ENCODE data around the gene MYH14. TPM values are rescaled to one million over a fixed set of nuclear protein-coding genes. Genes with fewer than 3 reads are reported as not detected.

MYH14 gene
- total and polyA plus RNA-seq, 2 of the 4 experiments (the other 2 are of a cell fraction), result not detected

DNA sequence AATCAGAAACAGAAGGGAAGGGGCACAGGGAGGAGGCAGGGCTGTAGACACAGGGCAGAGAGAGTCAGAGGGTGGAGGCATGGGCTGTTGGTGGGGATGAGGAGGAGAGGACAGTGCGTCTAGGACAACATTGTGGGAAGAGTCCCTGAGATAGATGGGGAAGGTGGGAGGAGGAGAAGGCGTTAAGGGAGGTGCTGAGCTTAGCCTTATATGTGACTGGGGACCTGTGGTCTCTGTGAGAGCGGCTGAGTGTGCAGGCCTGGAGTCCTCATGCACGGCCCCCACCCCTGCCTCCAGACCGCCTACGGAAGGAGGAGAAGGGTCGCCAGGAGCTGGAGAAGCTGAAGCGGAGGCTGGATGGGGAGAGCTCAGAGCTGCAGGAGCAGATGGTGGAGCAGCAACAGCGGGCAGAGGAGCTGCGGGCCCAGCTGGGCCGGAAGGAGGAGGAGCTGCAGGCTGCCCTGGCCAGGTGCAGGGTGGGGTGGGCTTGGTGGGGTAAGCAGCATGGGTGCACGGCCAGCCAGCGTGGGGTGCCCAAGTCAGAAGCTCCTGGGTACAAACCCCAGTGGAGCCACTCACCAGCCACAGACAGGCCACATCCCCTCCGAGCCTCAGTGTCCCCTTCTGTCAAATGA, 69.0 kb downstream of the MYH14 start:
- no peak overlapping the region for H3K9ac ChIP-seq (ENCODE audit: low read depth, low read length)
- no peaks in the 10 kb centered on the region for H3K27me3 ChIP-seq (ENCODE audit: control insufficient read depth, insufficient read depth, low read length)
- no peak for DNase-seq
- H2BK15ac ChIP-seq (ENCODE audit: low read depth, low read length), result no peak overlapping the region
- dilution Hi-C loops (cut with HindIII; ENCODE audit: low sequenced_read_pairs, unreplicated experiment) (no loop called here), intact Hi-C loops (cut with micrococcal nuclease) (no loop called here), in situ Hi-C loops (cut with MboI; ENCODE audit: low sequenced_read_pairs) (no loop called here)
- no peaks in the 10 kb centered on the region for H3K9me1 ChIP-seq (ENCODE audit: insufficient read depth, low read length)
- ChIA-PET POLR2A (ENCODE audit: unreplicated experiment) (no interaction called here), CTCF (no interaction called here)
- H2AK9ac ChIP-seq (replicated peaks; ENCODE audit: low read depth, low read length, poor library complexity), result no peak overlapping the region
- no peak overlapping the region for H2AK5ac ChIP-seq (ENCODE audit: low read depth, low read length)
- H4K8ac ChIP-seq (ENCODE audit: low read depth in 2 of 2, low read length in 2 of 2), result no peak overlapping the region
- no peaks in the 10 kb centered on the region for H3K36me3 ChIP-seq (ENCODE audit: control insufficient read depth, insufficient read depth, low read length)
- H4K91ac ChIP-seq (ENCODE audit: insufficient read depth, low read depth, low read length), result no peak overlapping the region
- H2AFZ ChIP-seq (replicated peaks; ENCODE audit: low read length, poor library complexity), result no peak overlapping the region
- H3K4me1 ChIP-seq (ENCODE audit: control insufficient read depth, insufficient read depth, low read length), result no peaks in the 10 kb centered on the region
- H2BK120ac ChIP-seq (ENCODE audit: low read depth, low read length), result no peak overlapping the region
- no peaks in the 10 kb centered on the region for H3K79me1 ChIP-seq (ENCODE audit: low read depth in 1 of 2, low read length in 2 of 2)
- no peak overlapping the region for H3K23ac ChIP-seq (ENCODE audit: low read depth, low read length)
- no peak overlapping the region for H3K27ac ChIP-seq (ENCODE audit: insufficient read depth, low read length)
- TF ChIP-seq RFX5 (IDR thresholded peaks at IDR 0.05; ENCODE audit: low read depth, low read length) (no peak), MXI1 (IDR thresholded peaks at IDR 0.05; ENCODE audit: borderline replicate concordance, low read depth, low read length) (no peak), RAD21 (IDR thresholded peaks at IDR 0.05; ENCODE audit: low read length) (no peak), CEBPB (IDR thresholded peaks at IDR 0.05; ENCODE audit: low read depth, low read length) (no peak), POLR2A (IDR thresholded peaks at IDR 0.05; ENCODE audit: low read depth, low read length) (no peak), MAFK (IDR thresholded peaks at IDR 0.05; ENCODE audit: low read depth, low read length) (no peak), BHLHE40 (IDR thresholded peaks at IDR 0.05; ENCODE audit: low read depth, low read length) (no peak), RCOR1 (IDR thresholded peaks at IDR 0.05; ENCODE audit: insufficient replicate concordance, low read length) (no peak)
- no peak overlapping the region for H3K18ac ChIP-seq (ENCODE audit: low read depth, low read length)
- H4K5ac ChIP-seq (ENCODE audit: low read depth, low read length), result no peak overlapping the region
- H3K4me2 ChIP-seq (ENCODE audit: low read depth, low read length), result no peak overlapping the region
- H3K56ac ChIP-seq (ENCODE audit: extremely low read depth, insufficient read depth, low read length), result no peak overlapping the region
- H2BK20ac ChIP-seq (ENCODE audit: low read depth, low read length), result no peak overlapping the region
- H3K14ac ChIP-seq (replicated peaks; ENCODE audit: low read depth, low read length), result no peak overlapping the region
- H4K20me1 ChIP-seq (ENCODE audit: insufficient read depth, low read length), result no peaks in the 10 kb centered on the region
- H3K9me3 ChIP-seq (ENCODE audit: control insufficient read depth, insufficient read depth, low read length), result peaks cover 16% of the 10 kb centered on the region; the same call in 1 of the 2 replicates
- ATAC-seq (ENCODE audit: low read depth), result no peak
- H3K4me3 ChIP-seq (ENCODE audit: insufficient read depth, low read depth, low read length), result no peak overlapping the region
- H3K4ac ChIP-seq (ENCODE audit: low read depth, low read length), result no peak overlapping the region
- H2BK5ac ChIP-seq (ENCODE audit: low read depth, low read length, poor library complexity, severe bottlenecking), result no peak overlapping the region
- 61% methylated on average over 5 of the region's 14 CpGs; no CpG with 5 or more reads in 1 of the 2 experiments for WGBS, 2 experiments (ENCODE audit: extremely low coverage in 2 of 2, insufficient read length in 1 of 2)
- no TSS peak for BruUV-seq (replicated peaks)

Data from IMR-90 (cell line).